GM19468 (cell line): ENCODE measurements around the gene KIAA0408.
"Not testable (repeated sequence)": the region's sequence is repeated elsewhere in the genome, so short reads cannot be mapped to it uniquely, and the experiment has no call there.

Source experiments
- ATAC-seq: cut with Tn5 transposase; IDR thresholded peaks from one replicate; pipeline ENCODE4 v1.9.1; 2021; ENCODE audit warnings: mild to moderate bottlenecking, moderate library complexity, moderate number of reproducible peaks; ENCODE audit not compliant: unreplicated experiment; ENCODE audit errors: extremely low read depth

The KIAA0408 gene

GRCh38 chr6:127421164-127421563, 38.0 kb downstream of the KIAA0408 start:
- not testable (repeated sequence) for ATAC-seq

DNA sequence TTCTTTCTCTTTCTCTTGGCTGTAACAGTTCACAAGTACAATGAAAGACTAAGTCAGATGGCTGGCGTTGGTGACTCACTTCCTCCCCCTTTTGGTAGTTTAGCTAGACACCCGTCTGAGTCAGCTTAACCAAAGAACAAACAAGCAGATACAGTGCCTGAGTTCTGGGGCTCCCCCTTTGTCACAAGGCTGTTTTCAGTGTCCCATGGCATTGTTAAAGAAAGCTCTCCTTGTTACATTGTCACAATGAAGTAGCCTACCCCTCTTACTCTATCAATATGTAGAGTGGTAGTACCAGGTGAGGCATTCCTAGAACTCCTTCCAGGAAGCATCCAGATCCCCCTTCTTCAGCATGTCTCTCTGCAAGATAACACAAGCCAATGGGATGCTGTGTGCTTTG, 38.6 kb downstream of the KIAA0408 start:
- ATAC-seq = peak; percentile 96

- no peak for ATAC-seq
These were observed 44.1 kb downstream of the KIAA0408 start for GRCh38 chr6:127415096-127415495.

GRCh38 chr6:127413123-127413522, 46.1 kb downstream of the KIAA0408 start:
- ATAC-seq = not testable (repeated sequence)

GRCh38 chr6:127412016-127412415, 47.2 kb downstream of the KIAA0408 start:
- not testable (repeated sequence) for ATAC-seq
